T-helper 1 cell treated with Interleukin-12 subunit alpha and Interleukin-12 subunit beta and Interleukin-4 antibody, amounts not matched to agents 30 μg/mL and 1 μg/mL, for 36 hours (primary cell): ENCODE data around the gene PACS1.

Experiments used
- H3K27ac Mint-ChIP-seq: one replicate; pipeline ENCODE4 v1.8.0; 2021; ENCODE audit warnings: mild to moderate bottlenecking, mixed read lengths
- H3K27me3 Mint-ChIP-seq: one replicate; pipeline ENCODE4 v1.8.0; 2021; ENCODE audit warnings: low read depth, mixed read lengths
- H3K36me3 Mint-ChIP-seq: one replicate; pipeline ENCODE4 v1.8.0; 2021; ENCODE audit warnings: low read depth, mixed read lengths
- H3K4me1 Mint-ChIP-seq: one replicate; pipeline ENCODE4 v1.8.0; 2021; ENCODE audit warnings: low read depth, mixed read lengths
- H3K4me3 Mint-ChIP-seq: one replicate; pipeline ENCODE4 v1.8.0; 2021; ENCODE audit warnings: mild to moderate bottlenecking, moderate library complexity, mixed read lengths
- H3K9me3 Mint-ChIP-seq: one replicate; pipeline ENCODE4 v1.8.0; 2021; ENCODE audit warnings: mixed read lengths

PACS1 gene

GRCh38 chr11:66181632-66182315 is 111.7 kb downstream of the PACS1 start:
- peaks cover 5% of the 10 kb centered on the region for H3K4me1 Mint-ChIP-seq
- no peaks in the 10 kb centered on the region for H3K9me3 Mint-ChIP-seq
- no peak overlapping the region for H3K4me3 Mint-ChIP-seq
- peak overlapping the region; percentile 36 for H3K27ac Mint-ChIP-seq
- H3K36me3 Mint-ChIP-seq = peaks cover 2% of the 10 kb centered on the region
- H3K27me3 Mint-ChIP-seq = no peaks in the 10 kb centered on the region

GRCh38 chr11:66183494-66184048 is 113.5 kb downstream of the PACS1 start:
- H3K27me3 Mint-ChIP-seq = no peaks in the 10 kb centered on the region
- H3K27ac Mint-ChIP-seq = no peak overlapping the region
- H3K9me3 Mint-ChIP-seq = no peaks in the 10 kb centered on the region
- H3K4me1 Mint-ChIP-seq = peaks cover 5% of the 10 kb centered on the region
- no peak overlapping the region for H3K4me3 Mint-ChIP-seq
- H3K36me3 Mint-ChIP-seq = peaks cover 4% of the 10 kb centered on the region

- Mint-ChIP-seq H3K4me3 (no peak overlapping the region), H3K36me3 (peaks cover 4% of the 10 kb centered on the region), H3K27ac (no peak overlapping the region), H3K9me3 (no peaks in the 10 kb centered on the region), H3K4me1 (peaks cover 5% of the 10 kb centered on the region), H3K27me3 (no peaks in the 10 kb centered on the region)
Measured at GRCh38 chr11:66184728-66185127, 114.7 kb downstream of the PACS1 start.

GRCh38 chr11:66186470-66186869 is 116.4 kb downstream of the PACS1 start:
- no peaks in the 10 kb centered on the region for H3K9me3 Mint-ChIP-seq
- H3K27ac Mint-ChIP-seq = no peak overlapping the region
- H3K4me3 Mint-ChIP-seq = no peak overlapping the region
- H3K4me1 Mint-ChIP-seq = peaks cover 6% of the 10 kb centered on the region
- H3K36me3 Mint-ChIP-seq = peaks cover 4% of the 10 kb centered on the region
- no peaks in the 10 kb centered on the region for H3K27me3 Mint-ChIP-seq

- Mint-ChIP-seq H3K9me3 (no peaks in the 10 kb centered on the region), H3K4me3 (no peak overlapping the region), H3K27me3 (no peaks in the 10 kb centered on the region), H3K27ac (no peak overlapping the region), H3K4me1 (peaks cover 4% of the 10 kb centered on the region), H3K36me3 (peaks cover 4% of the 10 kb centered on the region)
Measured at GRCh38 chr11:66187453-66187852, 117.4 kb downstream of the PACS1 start.

GRCh38 chr11:66188580-66188979 is 118.5 kb downstream of the PACS1 start:
- Mint-ChIP-seq H3K36me3 (peaks cover 6% of the 10 kb centered on the region), H3K4me1 (peaks cover 6% of the 10 kb centered on the region)

GRCh38 chr11:66189031-66189745 is 119.1 kb downstream of the PACS1 start:
- Mint-ChIP-seq H3K9me3 (no peaks in the 10 kb centered on the region), H3K36me3 (peaks cover 6% of the 10 kb centered on the region), H3K4me3 (no peak overlapping the region), H3K27me3 (no peaks in the 10 kb centered on the region), H3K4me1 (peaks cover 6% of the 10 kb centered on the region), H3K27ac (no peak overlapping the region)

More at GRCh38 chr11:66188580-66188979, 118.5 kb downstream of the PACS1 start:
- H3K4me3 Mint-ChIP-seq = no peak overlapping the region
- H3K27me3 Mint-ChIP-seq = no peaks in the 10 kb centered on the region
- no peak overlapping the region for H3K27ac Mint-ChIP-seq
- no peaks in the 10 kb centered on the region for H3K9me3 Mint-ChIP-seq

GRCh38 chr11:66190786-66191185 is 120.7 kb downstream of the PACS1 start:
- peaks cover 3% of the 10 kb centered on the region for H3K4me1 Mint-ChIP-seq
- no peak overlapping the region for H3K27ac Mint-ChIP-seq
- no peaks in the 10 kb centered on the region for H3K9me3 Mint-ChIP-seq
- H3K4me3 Mint-ChIP-seq = no peak overlapping the region
- no peaks in the 10 kb centered on the region for H3K27me3 Mint-ChIP-seq
- peaks cover 6% of the 10 kb centered on the region for H3K36me3 Mint-ChIP-seq

- H3K36me3 Mint-ChIP-seq = peaks cover 3% of the 10 kb centered on the region
- no peak overlapping the region for H3K4me3 Mint-ChIP-seq
- no peaks in the 10 kb centered on the region for H3K27me3 Mint-ChIP-seq
- no peaks in the 10 kb centered on the region for H3K9me3 Mint-ChIP-seq
- peaks cover 3% of the 10 kb centered on the region for H3K4me1 Mint-ChIP-seq
- no peak overlapping the region for H3K27ac Mint-ChIP-seq
Measured at GRCh38 chr11:66192181-66192863, 122.2 kb downstream of the PACS1 start.

- H3K27ac Mint-ChIP-seq = no peak overlapping the region
- H3K4me1 Mint-ChIP-seq = peaks cover 3% of the 10 kb centered on the region
- H3K36me3 Mint-ChIP-seq = peaks cover 12% of the 10 kb centered on the region
- H3K9me3 Mint-ChIP-seq = peaks cover 3% of the 10 kb centered on the region
- no peaks in the 10 kb centered on the region for H3K27me3 Mint-ChIP-seq
- H3K4me3 Mint-ChIP-seq = no peak overlapping the region
Measured at GRCh38 chr11:66194391-66194790, 124.3 kb downstream of the PACS1 start.

- Mint-ChIP-seq H3K27ac (no peak overlapping the region), H3K9me3 (peaks cover 11% of the 10 kb centered on the region), H3K36me3 (peaks cover 20% of the 10 kb centered on the region), H3K4me3 (no peak overlapping the region), H3K4me1 (peaks cover 2% of the 10 kb centered on the region), H3K27me3 (no peaks in the 10 kb centered on the region)
Measured at GRCh38 chr11:66195867-66196266, 125.8 kb downstream of the PACS1 start.

GRCh38 chr11:66203847-66204246 is 133.8 kb downstream of the PACS1 start:
- no peak overlapping the region for H3K27ac Mint-ChIP-seq
- H3K4me1 Mint-ChIP-seq = peaks cover 2% of the 10 kb centered on the region
- H3K4me3 Mint-ChIP-seq = no peak overlapping the region
- H3K27me3 Mint-ChIP-seq = no peaks in the 10 kb centered on the region
- H3K9me3 Mint-ChIP-seq = peaks cover 35% of the 10 kb centered on the region
- H3K36me3 Mint-ChIP-seq = peaks cover 26% of the 10 kb centered on the region

- peaks cover 4% of the 10 kb centered on the region for H3K4me1 Mint-ChIP-seq
- peaks cover 33% of the 10 kb centered on the region for H3K9me3 Mint-ChIP-seq
- H3K36me3 Mint-ChIP-seq = peaks cover 23% of the 10 kb centered on the region
- no peak overlapping the region for H3K4me3 Mint-ChIP-seq
- H3K27ac Mint-ChIP-seq = no peak overlapping the region
- no peaks in the 10 kb centered on the region for H3K27me3 Mint-ChIP-seq
Measured at GRCh38 chr11:66204412-66204811, 134.3 kb downstream of the PACS1 start.

- Mint-ChIP-seq H3K9me3 (peaks cover 12% of the 10 kb centered on the region), H3K27me3 (no peaks in the 10 kb centered on the region), H3K4me3 (no peak overlapping the region), H3K4me1 (peaks cover 4% of the 10 kb centered on the region), H3K36me3 (peaks cover 10% of the 10 kb centered on the region), H3K27ac (no peak overlapping the region)
Measured at GRCh38 chr11:66207816-66208215, 137.7 kb downstream of the PACS1 start.
